ENCODE measurements around the gene WDR18.

Gene WDR18

DNA sequence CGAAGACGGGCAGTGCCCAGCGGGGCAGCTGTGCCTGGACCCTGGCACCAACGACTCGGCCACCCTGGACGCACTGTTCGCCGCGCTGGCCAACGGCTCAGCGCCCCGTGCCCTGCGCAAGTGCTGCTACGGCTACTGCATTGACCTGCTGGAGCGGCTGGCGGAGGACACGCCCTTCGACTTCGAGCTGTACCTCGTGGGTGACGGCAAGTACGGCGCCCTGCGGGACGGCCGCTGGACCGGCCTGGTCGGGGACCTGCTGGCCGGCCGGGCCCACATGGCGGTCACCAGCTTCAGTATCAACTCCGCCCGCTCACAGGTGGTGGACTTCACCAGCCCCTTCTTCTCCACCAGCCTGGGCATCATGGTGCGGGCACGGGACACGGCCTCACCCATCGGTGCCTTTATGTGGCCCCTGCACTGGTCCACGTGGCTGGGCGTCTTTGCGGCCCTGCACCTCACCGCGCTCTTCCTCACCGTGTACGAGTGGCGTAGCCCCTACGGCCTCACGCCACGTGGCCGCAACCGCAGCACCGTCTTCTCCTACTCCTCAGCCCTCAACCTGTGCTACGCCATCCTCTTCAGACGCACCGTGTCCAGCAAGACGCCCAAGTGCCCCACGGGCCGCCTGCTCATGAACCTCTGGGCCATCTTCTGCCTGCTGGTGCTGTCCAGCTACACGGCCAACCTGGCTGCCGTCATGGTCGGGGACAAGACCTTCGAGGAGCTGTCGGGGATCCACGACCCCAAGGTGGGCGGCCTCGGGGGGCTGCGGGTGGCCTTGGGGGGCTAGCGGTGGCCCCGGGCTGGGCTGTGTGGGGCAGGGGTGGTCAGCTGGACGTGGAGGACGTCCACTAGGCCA, 20.9 kb downstream of the WDR18 start:
- H3K36me3 ChIP-seq = peaks cover 4% of the 10 kb centered on the region
- no peak for DNase-seq
- no peak overlapping the region for H3K4me3 ChIP-seq (ENCODE audit: low read depth, low read length)
- TF ChIP-seq, protein P1, sequence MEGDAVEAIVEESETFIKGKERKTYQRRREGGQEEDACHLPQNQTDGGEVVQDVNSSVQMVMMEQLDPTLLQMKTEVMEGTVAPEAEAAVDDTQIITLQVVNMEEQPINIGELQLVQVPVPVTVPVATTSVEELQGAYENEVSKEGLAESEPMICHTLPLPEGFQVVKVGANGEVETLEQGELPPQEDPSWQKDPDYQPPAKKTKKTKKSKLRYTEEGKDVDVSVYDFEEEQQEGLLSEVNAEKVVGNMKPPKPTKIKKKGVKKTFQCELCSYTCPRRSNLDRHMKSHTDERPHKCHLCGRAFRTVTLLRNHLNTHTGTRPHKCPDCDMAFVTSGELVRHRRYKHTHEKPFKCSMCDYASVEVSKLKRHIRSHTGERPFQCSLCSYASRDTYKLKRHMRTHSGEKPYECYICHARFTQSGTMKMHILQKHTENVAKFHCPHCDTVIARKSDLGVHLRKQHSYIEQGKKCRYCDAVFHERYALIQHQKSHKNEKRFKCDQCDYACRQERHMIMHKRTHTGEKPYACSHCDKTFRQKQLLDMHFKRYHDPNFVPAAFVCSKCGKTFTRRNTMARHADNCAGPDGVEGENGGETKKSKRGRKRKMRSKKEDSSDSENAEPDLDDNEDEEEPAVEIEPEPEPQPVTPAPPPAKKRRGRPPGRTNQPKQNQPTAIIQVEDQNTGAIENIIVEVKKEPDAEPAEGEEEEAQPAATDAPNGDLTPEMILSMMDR (IDR thresholded peaks at IDR 0.05; ENCODE audit: low read depth, low read length) = no peak
- H3K9me3 ChIP-seq = no peaks in the 10 kb centered on the region; the same call in 1 of the 2 replicates
- H3K27me3 ChIP-seq = peaks cover 51% of the 10 kb centered on the region
- no peaks in the 10 kb centered on the region for H3K4me1 ChIP-seq

DNA sequence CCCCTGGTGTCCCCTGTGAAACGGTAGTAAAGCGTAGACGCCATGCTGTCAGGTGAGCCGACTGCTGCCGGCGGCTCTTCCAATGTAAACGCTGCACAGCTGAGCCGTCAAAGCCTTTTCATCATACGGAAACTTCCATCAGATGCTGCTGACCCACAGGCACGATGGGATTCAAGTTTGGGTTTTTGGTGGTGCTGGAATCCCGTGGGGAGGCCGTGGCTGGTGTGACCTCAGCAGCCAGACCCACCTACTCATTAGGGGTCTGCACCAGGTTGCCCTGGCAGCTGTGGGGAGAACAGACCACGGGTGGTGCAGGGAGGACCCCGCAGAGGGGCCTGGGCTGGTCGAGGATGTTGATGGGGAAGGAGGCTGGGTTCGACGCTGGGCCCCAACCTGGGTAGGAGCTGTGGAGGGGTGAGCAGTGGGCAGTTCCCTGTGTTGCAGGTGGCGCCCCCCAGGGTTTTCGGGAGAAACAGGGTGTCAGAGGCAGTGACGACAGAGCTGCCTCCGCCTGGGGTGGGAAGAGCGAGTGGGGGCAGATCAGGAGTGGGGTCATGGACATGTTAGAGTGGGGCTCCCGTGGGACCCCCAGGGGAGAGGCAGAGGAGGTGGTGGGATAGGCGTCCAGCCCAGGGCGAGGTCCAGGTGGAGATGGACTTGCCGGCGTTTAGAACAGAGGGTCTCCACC, 22.7 kb downstream of the WDR18 start:
- H3K27me3 ChIP-seq = peaks cover 33% of the 10 kb centered on the region
- H3K4me3 ChIP-seq (ENCODE audit: low read depth, low read length) = no peak overlapping the region
- H3K36me3 ChIP-seq = peaks cover 18% of the 10 kb centered on the region
- TF ChIP-seq, protein P1 (IDR thresholded peaks at IDR 0.05; ENCODE audit: low read depth, low read length) = no peak
- H3K9me3 ChIP-seq = no peaks in the 10 kb centered on the region; the same call in 1 of the 2 replicates
- DNase-seq = no peak
- H3K4me1 ChIP-seq = no peaks in the 10 kb centered on the region

DNA sequence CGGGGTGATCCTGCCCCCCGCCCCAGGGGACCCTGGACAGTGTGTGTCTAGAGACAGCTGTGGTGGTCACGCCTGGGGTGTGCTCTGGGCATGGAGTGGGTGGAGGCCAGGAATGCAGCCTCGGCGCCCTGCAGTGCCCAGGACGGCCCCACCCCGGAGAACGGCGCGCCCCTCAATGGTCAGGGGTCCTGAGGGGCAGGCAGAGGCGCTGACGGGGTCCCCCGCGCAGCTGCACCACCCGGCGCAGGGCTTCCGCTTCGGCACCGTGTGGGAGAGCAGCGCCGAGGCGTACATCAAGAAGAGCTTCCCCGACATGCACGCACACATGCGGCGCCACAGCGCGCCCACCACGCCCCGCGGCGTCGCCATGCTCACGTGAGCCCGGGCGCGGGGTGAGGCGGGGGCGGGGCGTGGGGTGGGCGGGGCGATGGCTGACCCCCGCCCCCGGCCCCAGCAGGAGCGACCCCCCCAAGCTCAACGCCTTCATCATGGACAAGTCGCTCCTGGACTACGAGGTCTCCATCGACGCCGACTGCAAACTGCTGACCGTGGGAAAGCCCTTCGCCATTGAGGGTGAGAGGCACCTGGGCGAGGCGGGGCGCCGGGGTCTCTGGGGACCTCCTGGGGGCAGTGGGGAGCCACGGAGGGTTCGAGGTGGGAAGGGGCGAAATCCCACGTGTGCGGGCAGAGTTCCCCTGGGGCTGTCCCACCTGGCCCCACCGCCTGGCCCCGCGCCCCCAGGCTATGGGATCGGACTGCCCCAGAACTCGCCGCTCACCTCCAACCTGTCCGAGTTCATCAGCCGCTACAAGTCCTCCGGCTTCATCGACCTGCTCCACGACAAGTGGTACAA, 23.5 kb downstream of the WDR18 start:
- Histone ChIP-seq H3K4me3 (ENCODE audit: low read depth, low read length) (no peak overlapping the region), H3K9me3 (no peaks in the 10 kb centered on the region; the same call in 1 of the 2 replicates), H3K36me3 (peaks cover 26% of the 10 kb centered on the region), H3K27me3 (peaks cover 27% of the 10 kb centered on the region), H3K4me1 (no peaks in the 10 kb centered on the region)
- TF ChIP-seq, protein P1 (IDR thresholded peaks at IDR 0.05; ENCODE audit: low read depth, low read length) = no peak
- DNase-seq = no peak

DNA sequence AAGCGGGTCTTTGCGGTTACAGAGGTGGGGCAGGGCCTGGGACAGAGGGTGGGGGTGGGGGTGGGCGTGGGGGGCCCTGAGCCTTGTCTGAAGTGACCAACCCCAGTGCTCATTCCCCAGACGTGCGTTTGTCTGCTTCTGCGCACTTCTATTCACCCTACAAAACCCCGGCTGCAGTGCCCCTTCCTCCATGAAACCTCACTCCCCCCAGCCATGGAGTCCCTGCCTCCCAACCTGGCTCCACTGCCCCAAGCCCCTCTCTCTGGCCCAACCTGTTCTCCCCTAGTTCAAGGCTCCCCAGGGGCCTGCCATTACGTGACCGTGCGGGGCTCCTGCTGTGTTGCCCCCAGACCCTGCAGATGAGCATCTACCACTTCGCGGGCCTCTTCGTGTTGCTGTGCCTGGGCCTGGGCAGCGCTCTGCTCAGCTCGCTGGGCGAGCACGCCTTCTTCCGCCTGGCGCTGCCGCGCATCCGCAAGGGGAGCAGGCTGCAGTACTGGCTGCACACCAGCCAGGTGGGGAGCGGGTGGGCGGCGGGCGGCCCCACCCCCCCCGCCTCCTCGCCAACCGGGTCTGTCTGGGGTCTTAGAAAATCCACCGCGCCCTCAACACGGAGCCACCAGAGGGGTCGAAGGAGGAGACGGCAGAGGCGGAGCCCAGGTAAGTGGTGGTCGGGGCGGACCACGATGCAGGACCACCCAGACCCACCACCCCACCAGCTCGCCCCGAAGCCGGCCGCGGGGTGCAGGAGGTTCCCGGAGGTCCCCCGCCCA, 24.3 kb downstream of the WDR18 start:
- no peaks in the 10 kb centered on the region; the same call in 1 of the 2 replicates for H3K9me3 ChIP-seq
- H3K36me3 ChIP-seq = peaks cover 32% of the 10 kb centered on the region
- H3K27me3 ChIP-seq = peaks cover 19% of the 10 kb centered on the region
- TF ChIP-seq, protein P1 (IDR thresholded peaks at IDR 0.05; ENCODE audit: low read depth, low read length) = no peak
- no peak for DNase-seq
- H3K4me1 ChIP-seq = no peaks in the 10 kb centered on the region
- H3K4me3 ChIP-seq (ENCODE audit: low read depth, low read length) = no peak overlapping the region

DNA sequence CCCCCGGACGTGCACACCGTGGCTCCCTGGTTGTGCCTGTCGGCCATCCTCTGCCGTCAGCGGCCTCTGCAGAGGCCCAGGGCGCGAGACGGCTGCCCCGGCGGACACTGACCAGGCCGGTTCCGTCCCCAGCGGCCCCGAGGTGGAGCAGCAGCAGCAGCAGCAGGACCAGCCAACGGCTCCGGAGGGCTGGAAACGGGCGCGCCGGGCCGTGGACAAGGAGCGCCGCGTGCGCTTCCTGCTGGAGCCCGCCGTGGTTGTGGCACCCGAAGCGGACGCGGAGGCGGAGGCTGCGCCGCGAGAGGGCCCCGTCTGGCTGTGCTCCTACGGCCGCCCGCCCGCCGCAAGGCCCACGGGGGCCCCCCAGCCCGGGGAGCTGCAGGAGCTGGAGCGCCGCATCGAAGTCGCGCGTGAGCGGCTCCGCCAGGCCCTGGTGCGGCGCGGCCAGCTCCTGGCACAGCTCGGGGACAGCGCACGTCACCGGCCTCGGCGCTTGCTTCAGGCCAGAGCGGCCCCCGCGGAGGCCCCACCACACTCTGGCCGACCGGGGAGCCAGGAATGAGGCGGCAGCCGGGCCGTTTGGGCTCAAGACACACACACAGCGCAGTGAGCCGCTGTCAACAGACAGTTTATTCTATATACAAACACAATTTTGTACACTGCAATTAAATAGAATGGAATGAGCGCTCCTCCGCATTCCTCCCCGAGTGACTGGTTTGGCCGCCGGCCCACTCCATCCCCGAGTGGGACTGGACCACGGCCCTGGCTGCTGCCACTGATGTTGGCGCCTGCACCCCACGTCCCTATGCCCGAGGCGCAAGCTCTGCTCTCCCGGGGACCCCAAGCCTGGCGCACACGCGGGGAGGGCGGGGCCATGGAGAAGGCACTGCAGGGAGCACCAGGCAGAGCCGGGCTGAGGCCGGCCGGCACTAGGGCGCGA, 25.2 kb downstream of the WDR18 start:
- no peak overlapping the region for H3K4me3 ChIP-seq (ENCODE audit: low read depth, low read length)
- DNase-seq = no peak
- no peaks in the 10 kb centered on the region for H3K4me1 ChIP-seq
- TF ChIP-seq, protein P1 (IDR thresholded peaks at IDR 0.05; ENCODE audit: low read depth, low read length) = no peak
- H3K27me3 ChIP-seq = peaks cover 11% of the 10 kb centered on the region
- H3K9me3 ChIP-seq = no peaks in the 10 kb centered on the region; the same call in 1 of the 2 replicates
- H3K36me3 ChIP-seq = peaks cover 41% of the 10 kb centered on the region
